HG03378 (cell line): ENCODE results near the gene ARHGEF3.

Experiments used
- ATAC-seq: cut with Tn5 transposase; IDR thresholded peaks from one replicate; pipeline ENCODE4 v1.9.1; 2021; ENCODE audit warnings: mild to moderate bottlenecking, moderate library complexity; ENCODE audit not compliant: unreplicated experiment

Gene ARHGEF3

DNA sequence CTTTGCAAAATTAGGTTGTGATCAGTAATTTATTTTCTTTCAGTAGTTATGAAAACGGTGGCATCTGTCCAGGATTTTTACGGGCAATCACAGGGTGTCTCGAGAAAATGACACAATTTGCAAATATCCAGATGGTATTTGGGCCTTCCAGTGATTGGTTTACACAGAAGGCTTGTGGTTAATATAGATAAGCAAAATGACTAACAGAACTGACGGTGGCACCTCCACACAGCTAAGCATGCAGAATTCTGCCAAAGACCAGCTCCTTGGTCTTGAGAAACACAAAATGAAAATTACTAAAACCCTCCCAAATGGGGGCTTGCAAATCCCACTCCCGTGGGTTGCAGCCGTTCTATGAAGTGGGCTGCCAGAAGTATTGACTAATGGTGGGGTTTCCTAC, 5.5 kb downstream of the ARHGEF3 start:
- no peak for ATAC-seq

DNA sequence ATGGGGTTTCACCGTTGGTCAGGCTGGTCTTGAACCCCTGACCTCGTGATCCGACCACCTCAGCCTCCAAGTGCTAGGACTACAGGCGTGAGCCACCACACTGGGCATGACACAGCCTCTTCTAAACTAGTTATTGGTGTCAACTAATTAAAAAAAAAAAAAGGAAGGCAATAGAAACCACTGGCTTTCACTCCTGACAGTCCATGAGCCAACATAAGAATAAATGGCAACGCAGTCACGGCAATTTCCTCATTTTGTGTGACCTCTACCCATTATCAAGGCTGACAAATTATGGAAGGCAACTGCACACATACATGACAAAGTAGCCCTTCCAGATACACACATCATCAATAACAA, 5.9 kb downstream of the ARHGEF3 start:
- ATAC-seq: no peak

DNA sequence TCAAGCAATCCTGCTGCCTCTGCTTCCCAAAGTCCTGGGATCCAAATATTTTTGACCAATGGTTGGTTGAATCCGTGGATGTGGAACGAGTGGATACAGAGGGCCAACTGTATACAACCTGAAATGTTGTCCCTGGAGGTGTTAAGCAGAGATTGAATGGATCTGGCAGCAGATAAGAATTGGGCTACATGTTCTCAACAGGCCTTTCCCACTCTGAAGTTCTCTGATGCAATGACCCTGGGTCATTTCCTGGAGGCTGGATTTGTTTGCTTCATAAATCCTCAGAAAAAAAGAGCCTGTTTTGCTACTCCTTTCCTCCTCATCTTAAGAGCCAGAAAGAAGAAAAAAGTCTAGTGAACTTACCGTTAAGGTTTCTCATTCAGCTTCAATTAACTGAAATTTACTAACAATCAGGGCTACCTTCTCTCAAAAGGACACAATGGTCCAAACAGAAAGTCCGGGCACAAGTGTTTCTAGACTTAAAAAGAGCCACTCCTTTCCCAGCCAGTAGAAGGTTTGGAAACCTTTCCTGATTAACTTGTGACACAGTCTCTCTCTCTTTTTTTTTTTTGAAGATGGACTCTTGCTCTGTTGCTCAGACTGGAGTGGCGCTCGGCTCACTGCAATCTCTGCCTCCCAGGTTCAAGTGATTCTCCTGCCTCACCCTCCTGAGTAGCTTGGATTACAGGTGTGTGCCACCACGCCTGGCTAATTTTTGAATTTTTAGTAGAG, 6.5 kb downstream of the ARHGEF3 start:
- no peak for ATAC-seq

DNA sequence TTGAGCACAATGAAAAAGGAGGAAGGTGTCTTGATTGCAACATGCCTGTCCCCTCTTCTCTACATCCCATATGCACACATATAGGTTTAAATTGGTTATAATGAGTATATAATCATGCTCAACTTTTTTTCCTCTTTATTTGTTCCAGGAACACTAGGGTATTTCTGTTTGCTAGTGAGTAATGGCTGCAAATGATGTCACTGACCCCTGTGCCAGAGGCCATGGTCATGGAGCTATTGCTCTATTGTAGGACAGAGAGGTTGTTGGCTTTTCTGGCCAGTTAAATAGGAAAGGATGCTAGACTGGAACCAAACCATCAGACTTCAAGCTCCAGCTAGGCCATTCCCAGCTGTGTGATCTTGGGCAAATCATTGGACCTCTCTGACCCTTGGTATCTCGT, 9.6 kb downstream of the ARHGEF3 start:
- no peak for ATAC-seq

DNA sequence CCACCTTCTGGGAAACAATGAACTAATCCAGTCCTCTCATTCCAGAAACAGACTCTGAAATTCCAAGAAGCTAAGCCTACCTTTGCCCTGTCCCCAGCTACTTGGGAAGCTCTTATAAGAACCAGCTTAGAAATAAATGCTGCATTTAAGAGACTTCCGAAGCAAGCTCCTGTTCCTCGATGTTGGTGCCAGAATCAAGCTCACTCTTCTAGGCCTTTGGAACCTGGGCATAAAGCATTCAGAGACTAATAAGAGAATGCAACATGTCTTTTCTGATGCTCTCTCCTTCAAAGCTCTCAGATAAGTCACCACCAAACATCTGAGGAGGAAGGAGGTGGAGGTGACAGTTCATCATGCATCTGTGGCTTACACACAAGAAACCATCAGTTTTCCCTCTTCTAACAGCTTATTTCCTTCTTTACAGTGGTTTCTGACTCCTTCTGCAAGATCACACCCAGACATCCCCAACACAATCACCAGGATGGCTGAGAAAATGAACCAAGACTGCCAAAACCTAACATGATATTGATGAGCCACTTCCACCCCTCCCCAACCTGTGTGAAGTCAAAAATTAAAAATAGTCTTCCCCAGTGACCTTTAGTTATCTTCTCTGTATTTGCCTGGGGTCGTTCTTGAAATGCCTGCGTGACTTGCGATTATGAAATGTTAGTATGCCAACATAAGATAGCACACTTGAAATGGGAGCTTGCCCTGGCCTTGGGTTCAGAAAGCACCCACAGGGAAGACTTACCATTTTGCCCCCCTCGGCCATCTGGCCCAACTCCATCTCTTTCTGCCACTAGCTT, 11.5 kb downstream of the ARHGEF3 start:
- ATAC-seq: no peak

GRCh38 chr3:56789076-56789475, 12.7 kb downstream of the ARHGEF3 start:
- ATAC-seq: no peak

- ATAC-seq: no peak
These were observed 13.2 kb downstream of the ARHGEF3 start for GRCh38 chr3:56788521-56788920.

DNA sequence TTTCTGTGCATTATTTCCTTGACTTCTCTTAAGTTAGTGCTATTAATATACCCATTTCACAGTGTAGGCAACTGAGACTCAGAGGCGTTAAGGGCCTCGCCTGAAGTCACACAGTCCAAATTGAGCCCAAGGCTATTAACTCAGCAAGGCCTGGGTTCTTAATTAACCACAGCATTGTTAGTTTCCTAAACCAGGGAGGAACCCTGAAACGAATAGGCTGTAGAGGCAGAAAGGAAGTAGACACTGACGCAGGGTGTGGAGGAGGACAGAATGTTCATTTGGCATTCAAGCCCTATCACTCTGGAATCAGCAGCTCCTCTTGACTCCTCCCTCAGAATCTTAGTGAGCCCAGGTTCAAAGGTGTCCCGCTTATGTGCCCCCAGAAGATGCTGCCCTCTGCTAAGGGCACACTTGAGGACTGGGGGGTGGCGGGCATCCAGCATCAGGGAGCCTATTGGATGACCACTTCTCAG, 13.9 kb downstream of the ARHGEF3 start:
- no peak for ATAC-seq

GRCh38 chr3:56787258-56787775, 14.4 kb downstream of the ARHGEF3 start:
- ATAC-seq: no peak

DNA sequence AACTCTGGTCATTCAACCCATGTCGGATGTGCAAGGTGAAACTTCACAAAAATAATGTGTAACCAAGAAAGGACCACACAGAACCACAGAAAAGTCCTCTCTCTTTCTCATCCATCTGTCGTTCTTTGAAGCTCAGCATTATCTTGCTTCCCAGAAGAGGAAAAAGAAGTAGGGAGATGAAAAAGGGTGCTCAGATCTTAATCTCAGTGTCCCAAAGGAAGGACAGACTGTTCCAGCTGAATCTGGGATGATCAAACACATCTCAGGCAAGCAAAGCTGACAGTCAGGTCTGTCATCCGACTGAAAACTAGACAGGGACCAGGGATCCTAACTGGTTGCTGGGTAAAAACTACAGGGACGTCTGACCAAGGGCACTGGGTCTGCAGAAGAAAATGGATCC, 16.2 kb downstream of the ARHGEF3 start:
- no peak for ATAC-seq

- no peak for ATAC-seq
These were observed 17.2 kb downstream of the ARHGEF3 start for GRCh38 chr3:56784448-56785001.

DNA sequence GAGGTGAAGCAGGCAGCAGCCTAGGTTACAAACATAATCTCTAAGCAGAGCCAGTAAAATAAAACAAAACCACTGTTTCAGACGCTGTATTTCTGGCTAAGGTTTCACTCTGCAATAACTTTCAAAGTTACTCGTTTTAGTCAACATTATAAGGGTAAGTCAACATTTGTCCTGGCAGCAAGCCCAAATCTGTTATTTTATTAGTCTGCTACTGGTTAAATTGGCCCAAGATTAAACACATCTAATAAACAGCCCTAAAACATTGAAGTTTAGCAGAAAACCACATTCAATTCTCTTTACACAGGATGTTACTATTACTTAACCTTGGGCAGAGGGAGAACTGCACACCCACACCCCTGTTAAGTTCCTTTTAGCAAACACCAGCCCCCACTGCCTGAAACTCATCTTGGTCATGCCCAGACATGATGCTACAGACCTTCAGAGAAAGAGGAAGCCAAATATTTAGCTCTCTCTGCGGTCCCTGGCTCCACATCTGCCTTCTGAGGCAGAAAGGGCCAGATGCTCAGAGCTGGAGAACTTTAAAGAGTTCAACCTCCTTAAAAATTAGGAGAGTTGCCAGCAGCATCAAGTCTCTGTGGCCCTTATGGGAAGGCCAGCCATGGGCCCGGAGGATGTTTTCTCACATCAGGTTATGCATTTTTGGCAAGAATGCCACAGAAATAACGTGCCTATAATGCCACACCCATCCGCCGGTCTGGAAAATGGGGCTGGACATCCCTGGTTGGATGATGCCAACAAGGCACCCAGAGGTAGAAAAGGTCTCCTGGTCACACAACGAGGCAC, 17.9 kb downstream of the ARHGEF3 start:
- ATAC-seq: peak; percentile 95

GRCh38 chr3:56782906-56783305, 18.8 kb downstream of the ARHGEF3 start:
- no peak for ATAC-seq

GRCh38 chr3:56782215-56782614, 19.5 kb downstream of the ARHGEF3 start:
- no peak for ATAC-seq

DNA sequence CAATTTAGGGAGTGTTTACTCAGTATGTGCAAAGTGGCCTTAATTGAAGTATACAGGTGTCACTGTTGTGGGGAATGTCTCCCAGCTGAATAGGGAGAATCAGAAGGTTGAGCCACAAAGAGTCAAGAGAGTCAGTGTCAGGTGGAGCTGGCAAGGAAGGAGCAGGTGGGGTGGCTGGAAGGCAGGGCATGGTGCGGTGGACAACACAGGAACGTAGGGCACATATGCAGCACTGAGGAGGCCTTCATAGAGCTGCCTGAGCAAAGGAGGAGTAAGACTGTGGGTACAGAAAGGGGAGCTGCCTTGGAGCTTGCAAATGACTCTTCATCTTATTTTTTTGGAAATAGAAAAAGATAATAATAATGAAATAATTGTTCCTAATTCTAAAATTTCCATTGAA, 20.0 kb downstream of the ARHGEF3 start:
- no peak for ATAC-seq

- no peak for ATAC-seq
These were observed 20.8 kb downstream of the ARHGEF3 start for GRCh38 chr3:56780936-56781335.

GRCh38 chr3:56778893-56779292, 22.9 kb downstream of the ARHGEF3 start:
- no peak for ATAC-seq

DNA sequence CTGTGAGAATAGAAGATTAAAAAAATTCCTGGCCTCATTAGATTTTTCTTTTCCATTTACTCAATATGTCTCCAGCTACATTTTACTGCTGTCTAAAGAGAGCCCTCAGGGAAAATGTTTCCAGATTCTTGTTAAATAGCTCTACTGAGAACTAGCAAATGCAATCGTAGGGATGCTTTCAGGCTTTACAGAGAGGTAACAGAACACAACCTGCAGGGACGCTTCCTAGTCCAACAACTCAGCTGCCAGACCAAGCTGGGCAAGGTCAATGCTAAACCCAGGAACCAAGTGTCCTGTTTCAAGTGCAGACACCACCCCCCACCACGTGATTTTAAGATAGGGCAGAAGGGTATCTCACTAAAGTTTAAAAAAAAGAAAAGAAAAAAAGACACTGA, 25.2 kb downstream of the ARHGEF3 start:
- no peak for ATAC-seq

DNA sequence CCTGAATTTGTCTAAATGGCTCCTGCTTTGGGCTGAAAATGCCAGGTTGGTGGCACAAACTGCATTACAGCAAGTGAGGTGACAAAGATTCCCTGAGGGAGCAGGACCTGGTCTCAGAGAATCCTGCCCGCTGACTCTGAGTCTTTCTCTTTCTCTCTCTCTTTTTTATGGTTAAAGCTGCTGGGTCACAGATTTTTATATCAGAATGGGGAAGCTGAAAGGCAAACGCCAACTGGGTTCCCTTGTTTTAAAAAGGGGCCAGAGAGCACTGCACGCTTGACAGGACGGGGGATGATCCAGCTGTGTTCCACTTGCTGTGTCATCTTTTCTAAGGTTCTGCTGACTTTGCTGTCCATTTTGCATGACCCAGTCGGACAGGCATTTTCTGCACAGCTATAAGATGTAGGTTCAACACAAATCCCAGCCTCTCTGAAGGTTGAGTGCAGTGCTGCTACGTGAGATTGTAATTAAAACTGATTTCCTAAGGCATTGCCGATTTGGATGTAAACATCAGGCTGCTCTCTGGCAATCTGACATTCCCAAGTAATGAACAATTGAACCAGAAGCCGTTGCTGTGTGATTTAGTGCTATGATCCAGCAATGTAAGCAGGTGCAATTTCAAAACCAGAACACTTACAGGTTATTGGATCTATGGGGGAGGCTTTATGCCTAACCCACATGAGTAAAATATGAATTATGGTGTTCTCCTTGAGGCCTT, 25.8 kb downstream of the ARHGEF3 start:
- no peak for ATAC-seq

GRCh38 chr3:56775445-56775837, 26.3 kb downstream of the ARHGEF3 start:
- ATAC-seq: no peak
